Naive thymus-derived CD8-positive, alpha-beta T cell (primary cell): ENCODE data around the gene ZNF598. TPM values are rescaled to one million over a fixed set of nuclear protein-coding genes. Genes with fewer than 3 reads are reported as not detected.

ENCODE experiments used
- ATAC-seq, 2 donors: fragments of 150-1000 bp; cut with Tn5 transposase in 1 of 2; sonication (Bioruptor Pico), chemical (Tn5 transposase) in 1 of 2; 1 replicate in 1 of 2; 2 replicates in 1 of 2; pipeline ENCODE4 v1.10.0; 2021; ENCODE audit warnings: mild to moderate bottlenecking in 2 of 2, moderate library complexity in 2 of 2
- POLR2A ChIA-PET: fragments of 350-600 bp; sonication (Branson Sonifier 250); formaldehyde crosslinking; loops from one replicate; lab custom pipeline; 2021; ENCODE audit warnings: antibody characterized with exemption; lab: Charles Lee
- DNase-seq, 10 donors: peaks; one replicate each; pipeline versions ENCODE4 v3.0.0 to v3.0.0-alpha.2; 2020 to 2022
- H3K27ac Mint-ChIP-seq, 10 donors: one replicate each; pipeline ENCODE4 v1.8.0; 2020 to 2022; ENCODE audit warnings: mild to moderate bottlenecking in 10 of 10, mixed read lengths in 10 of 10, moderate library complexity in 4 of 10, inconsistent platforms in 1 of 10
- H3K27me3 Mint-ChIP-seq, 5 donors: one replicate each; pipeline ENCODE4 v1.8.0; 2021 to 2022; ENCODE audit warnings: mixed read lengths in 5 of 5
- H3K36me3 Mint-ChIP-seq, 3 donors: one replicate each; pipeline ENCODE4 v1.8.0; 2020 to 2022; ENCODE audit warnings: mixed read lengths in 3 of 3, mild to moderate bottlenecking in 2 of 3, inconsistent platforms in 1 of 3
- H3K4me1 Mint-ChIP-seq, 4 donors: one replicate each; pipeline ENCODE4 v1.8.0; 2021 to 2022; ENCODE audit warnings: mixed read lengths in 4 of 4
- H3K4me3 Mint-ChIP-seq, 10 donors: one replicate each; pipeline ENCODE4 v1.8.0; 2020 to 2022; ENCODE audit warnings: mild to moderate bottlenecking in 10 of 10, mixed read lengths in 10 of 10, moderate library complexity in 6 of 10, inconsistent platforms in 1 of 10
- H3K9me3 Mint-ChIP-seq, 9 donors: one replicate each; pipeline ENCODE4 v1.8.0; 2020 to 2022; ENCODE audit warnings: mixed read lengths in 9 of 9, mild to moderate bottlenecking in 3 of 9, inconsistent platforms in 1 of 9, moderate library complexity in 1 of 9
- polyA plus RNA-seq, 3 donors: library from polyadenylated mRNA; unstranded; fragments of 300-500 nt; fragmentation: Illumina TruSeq; gene quantifications; one replicate each; pipeline ENCODE4 v1.2.3, GENCODE V29; 2021
- total RNA-seq, 8 experiments: library from RNA in 2 of 8; stranded (reverse) in 2 of 8; gene quantifications; one replicate each; pipeline ENCODE4 v1.2.3 and lab custom pipeline; 2021 to 2026

Gene ZNF598
- total and polyA plus RNA-seq, 5 experiments from 2014 or later, result 3.4 to 66.2 (median 10.0) TPM

DNA sequence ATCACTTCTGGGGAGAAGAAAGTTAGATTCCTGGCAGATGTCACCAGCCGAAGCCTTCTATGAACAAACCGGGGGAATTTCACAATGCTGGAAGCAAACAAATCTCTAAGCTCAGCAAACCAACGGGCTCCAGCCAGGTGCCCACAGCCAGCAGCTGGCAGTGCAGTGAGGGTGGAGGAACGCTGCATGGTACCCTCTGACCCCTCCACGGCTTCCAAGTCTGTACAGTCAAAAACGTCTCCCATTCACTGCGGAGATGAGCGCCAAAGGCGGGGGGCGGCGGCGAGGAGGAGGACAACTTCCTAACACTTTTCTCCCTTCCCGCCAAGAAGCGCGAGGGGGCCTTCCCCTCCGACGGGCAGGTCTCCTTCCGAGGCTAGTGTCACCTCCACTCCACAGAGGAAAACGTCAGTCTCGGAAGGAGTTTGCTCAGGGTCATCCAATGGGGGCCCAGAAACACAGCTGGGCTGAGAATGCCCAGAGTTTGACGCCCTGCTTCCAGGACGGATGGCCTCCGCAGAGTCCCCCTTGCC is 924 bp downstream of the ZNF598 start:
- H3K27me3 Mint-ChIP-seq, result no peaks in the 10 kb centered on the region
- no peaks in the 10 kb centered on the region for H3K9me3 Mint-ChIP-seq
- ATAC-seq (peak in 1 of 2 donors; percentile 8), DNase-seq (peak in 1 of 10 donors; percentile 26)
- peak overlapping the region; percentile 51 to 93 (median 82) for H3K27ac Mint-ChIP-seq
- H3K4me3 Mint-ChIP-seq, result peak overlapping the region; percentile 74 to 93 (median 88)
- POLR2A ChIA-PET, result interaction anchor here (0.5 to 2.7 kb wide), 13 partner anchors 8 to 530 kb away, joined by 3 to 21 read pairs (median 4); partner anchors contain the start of genes NOXO1, NTHL1, RPS2 and SYNGR3
- H3K4me1 Mint-ChIP-seq, result peaks cover 28 to 52% (median 48%) of the 10 kb centered on the region in 4 donors
- H3K36me3 Mint-ChIP-seq, result no peaks in the 10 kb centered on the region

DNA sequence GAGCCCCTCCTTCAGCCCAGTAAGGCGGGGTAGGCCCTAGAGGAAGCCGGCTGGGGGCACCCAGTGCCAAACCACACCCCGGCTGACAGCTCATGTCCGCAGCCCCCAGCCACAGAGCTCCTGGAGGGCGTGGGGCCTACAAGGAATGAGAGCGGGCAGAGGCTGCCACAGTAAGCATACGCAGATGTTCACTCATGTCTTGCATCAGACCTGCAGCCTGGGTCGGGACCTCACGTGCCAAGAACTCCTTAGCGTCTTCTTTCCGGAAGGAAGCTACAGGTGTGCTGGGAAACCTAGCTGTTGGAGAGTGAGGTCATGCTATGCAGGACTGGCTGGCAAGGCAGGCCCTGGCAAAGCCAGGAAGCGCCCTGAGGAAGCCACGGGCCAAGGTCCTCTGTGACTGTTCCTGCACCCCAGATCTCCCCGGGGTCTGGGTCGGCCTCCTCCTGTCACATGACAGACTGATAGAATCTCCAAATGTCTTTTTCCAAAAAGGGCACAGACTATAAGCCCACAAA is 1.6 kb downstream of the ZNF598 start:
- H3K4me1 Mint-ChIP-seq, result peaks cover 28 to 52% (median 48%) of the 10 kb centered on the region in 4 donors

DNA sequence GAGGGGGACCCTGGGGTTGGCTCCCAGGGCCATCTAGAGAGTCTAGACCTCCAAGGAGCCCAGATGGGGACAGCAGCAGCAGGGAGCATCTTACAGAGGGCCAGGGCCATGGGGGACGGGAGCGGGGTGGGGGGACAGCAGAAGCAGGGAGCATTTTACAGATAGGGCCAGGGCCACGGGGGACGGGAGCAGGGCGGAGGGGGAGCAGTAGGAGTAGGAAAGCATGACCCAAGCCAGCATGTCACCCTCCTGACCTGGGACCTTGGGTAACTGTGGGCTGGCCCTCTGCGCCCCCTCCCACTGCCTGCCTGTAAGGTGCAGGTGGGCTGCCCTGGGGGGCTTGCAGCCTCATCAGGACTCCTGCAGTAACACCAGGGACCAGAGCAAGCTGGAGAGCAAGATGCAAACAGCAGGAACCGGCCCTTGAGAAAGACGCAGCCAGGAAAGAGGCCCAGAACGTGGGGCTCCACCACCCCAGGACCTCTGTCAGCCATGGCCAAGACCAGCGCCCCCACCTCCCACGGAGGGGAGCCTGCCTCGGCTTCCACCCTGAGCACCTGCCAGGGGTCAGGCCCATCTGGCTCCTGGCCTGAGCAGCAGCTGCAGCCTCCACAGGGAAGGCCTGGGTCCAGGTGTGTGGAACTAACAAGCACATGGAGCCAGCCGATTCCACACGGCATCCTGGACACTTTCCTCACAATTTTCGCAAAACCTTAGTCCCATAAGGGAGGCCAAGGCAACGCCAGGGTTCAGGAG is 2.4 kb downstream of the ZNF598 start:
- no peaks in the 10 kb centered on the region for H3K9me3 Mint-ChIP-seq
- no peak for ATAC-seq
- no peaks in the 10 kb centered on the region for H3K27me3 Mint-ChIP-seq
- peaks cover 0 to 3% (median 0%) of the 10 kb centered on the region in 3 donors for H3K36me3 Mint-ChIP-seq
- peak overlapping the region in 9 of 10 donors; percentile 73 to 93 (median 84) for H3K27ac Mint-ChIP-seq
- peaks cover 28 to 55% (median 48%) of the 10 kb centered on the region in 4 donors for H3K4me1 Mint-ChIP-seq
- H3K4me3 Mint-ChIP-seq, result peak overlapping the region; percentile 74 to 93 (median 88)
- POLR2A ChIA-PET, result interaction anchor here (0.5 to 2.7 kb wide), 6 partner anchors 16 to 1773 kb away, joined by 3 to 21 read pairs (median 4); partner anchors contain the start of genes RPS2, SYNGR3 and TBL3
- no peak for DNase-seq

More for the DNA sequence above, 1.6 kb downstream of the ZNF598 start:
- no peak for ATAC-seq
- DNase-seq, result no peak
- peak overlapping the region; percentile 50 to 93 (median 82) for H3K27ac Mint-ChIP-seq
- H3K4me3 Mint-ChIP-seq, result peak overlapping the region; percentile 74 to 93 (median 88)
- H3K27me3 Mint-ChIP-seq, result no peaks in the 10 kb centered on the region
- H3K36me3 Mint-ChIP-seq, result no peaks in the 10 kb centered on the region
- POLR2A ChIA-PET, result interaction anchor here (0.5 to 2.7 kb wide), 10 partner anchors 16 to 531 kb away, joined by 3 to 21 read pairs (median 4); partner anchors contain the start of genes RPS2, SYNGR3 and TRAF7
- no peaks in the 10 kb centered on the region for H3K9me3 Mint-ChIP-seq

DNA sequence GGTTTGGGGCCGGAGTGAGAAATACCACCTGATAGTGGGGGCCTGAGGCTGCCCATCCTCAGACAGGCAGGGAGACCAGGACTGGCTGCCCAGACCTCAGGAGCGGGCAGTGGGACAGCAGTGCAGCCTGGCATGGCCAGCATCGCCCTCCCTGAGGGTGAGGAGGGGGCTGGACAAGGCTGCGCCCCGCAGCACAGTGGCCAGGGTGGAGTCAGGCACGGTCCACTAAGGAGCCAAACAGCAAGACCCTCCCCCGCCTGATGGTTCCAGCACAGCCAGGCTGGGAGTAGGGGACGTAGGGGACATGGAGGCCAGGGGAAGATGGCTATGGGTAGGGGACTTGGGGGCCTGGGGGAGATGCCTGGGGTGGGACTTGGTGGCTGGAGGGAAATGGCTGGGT is 3.3 kb downstream of the ZNF598 start:
- DNase-seq (no peak), ATAC-seq (no peak)
- H3K9me3 Mint-ChIP-seq, result no peaks in the 10 kb centered on the region
- peak overlapping the region in 6 of 10 donors; percentile 28 to 88 (median 83) for H3K27ac Mint-ChIP-seq
- POLR2A ChIA-PET, result no interaction called here
- peak overlapping the region in 6 of 10 donors; percentile 4 to 92 (median 68) for H3K4me3 Mint-ChIP-seq
- H3K36me3 Mint-ChIP-seq, result peaks cover 0 to 10% (median under 1%) of the 10 kb centered on the region in 3 donors
- H3K27me3 Mint-ChIP-seq, result no peaks in the 10 kb centered on the region
- peaks cover 28 to 56% (median 48%) of the 10 kb centered on the region in 4 donors for H3K4me1 Mint-ChIP-seq

DNA sequence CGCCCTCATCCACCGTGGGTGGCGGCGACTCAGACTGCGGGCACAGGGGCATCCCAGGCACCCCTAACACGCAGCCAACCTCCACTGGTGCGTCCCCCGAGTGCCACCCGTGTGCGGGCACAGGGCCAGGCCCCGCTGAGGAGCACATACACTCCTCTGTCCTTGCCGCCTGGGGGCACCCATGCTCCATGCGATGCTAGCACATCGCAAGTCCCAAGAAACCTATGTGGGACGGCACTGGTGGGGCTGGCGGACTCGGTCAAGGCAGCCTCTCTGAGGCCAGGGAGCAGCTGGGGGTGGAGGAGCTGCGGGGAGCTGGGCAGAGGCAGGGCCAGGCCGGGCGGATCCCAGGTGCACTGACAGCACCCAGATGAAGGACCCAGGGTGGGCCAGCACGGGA is 4.0 kb downstream of the ZNF598 start:
- Mint-ChIP-seq H3K27me3 (no peaks in the 10 kb centered on the region), H3K4me1 (peaks cover 28 to 56% (median 48%) of the 10 kb centered on the region in 4 donors), H3K27ac (peak overlapping the region in 1 of 10 donors; percentile 56), H3K36me3 (peaks cover 0 to 16% (median 4%) of the 10 kb centered on the region in 3 donors), H3K9me3 (no peaks in the 10 kb centered on the region), H3K4me3 (peak overlapping the region in 2 of 10 donors; percentile 22 to 78)
- ATAC-seq, result no peak
- DNase-seq, result no peak
- POLR2A ChIA-PET, result interaction anchor here (1.7 to 3.4 kb wide), 2 partner anchors 46 to 150 kb away, joined by 3 to 16 read pairs; partner anchors contain the start of genes NDUFB10 and TRAF7

DNA sequence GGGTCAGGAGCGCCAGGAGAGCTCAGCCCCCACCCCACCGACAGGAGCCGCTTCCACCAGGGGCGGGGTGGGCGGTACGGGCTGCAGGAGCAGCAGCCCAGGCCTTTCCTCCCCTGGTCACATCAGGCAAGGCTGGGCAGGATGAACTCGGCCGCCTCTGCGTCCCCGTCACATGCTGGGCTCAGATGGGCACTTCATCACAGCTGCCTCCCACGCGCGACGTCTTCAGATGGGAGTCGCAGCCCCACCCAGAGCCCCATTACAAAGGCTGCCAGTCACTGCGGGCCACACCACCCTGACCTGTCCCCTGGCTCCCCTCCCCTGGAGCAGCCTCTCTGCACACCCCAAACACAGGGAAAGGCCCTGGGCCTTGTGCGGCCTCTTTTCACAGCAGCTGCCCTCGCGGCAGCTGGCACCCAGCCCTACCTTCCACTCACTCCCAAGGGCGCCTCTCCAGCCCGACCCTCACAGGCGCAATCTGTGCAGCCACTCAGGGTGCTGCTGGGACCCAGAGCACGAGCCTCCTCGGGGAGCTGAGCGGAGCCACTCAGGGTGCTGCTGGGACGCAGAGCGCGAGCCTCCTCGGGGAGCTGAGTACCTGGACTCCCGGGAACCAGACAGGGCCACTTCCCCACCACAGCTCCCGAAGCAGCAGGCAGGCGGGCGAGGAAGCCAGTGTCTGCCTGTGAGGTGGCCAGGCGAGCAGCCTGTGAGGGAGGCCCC is 4.7 kb downstream of the ZNF598 start:
- H3K36me3 Mint-ChIP-seq, result peaks cover 0 to 22% (median 4%) of the 10 kb centered on the region in 3 donors
- H3K27ac Mint-ChIP-seq, result no peak overlapping the region
- H3K4me3 Mint-ChIP-seq, result peak overlapping the region in 1 of 10 donors; percentile 45
- POLR2A ChIA-PET, result interaction anchor here (1.1 to 3.4 kb wide), 4 partner anchors 40 to 150 kb away, joined by 3 to 16 read pairs (median 10); partner anchors contain the start of genes NDUFB10, RPS2 and TRAF7
- peaks cover 25 to 50% (median 43%) of the 10 kb centered on the region in 4 donors for H3K4me1 Mint-ChIP-seq
- DNase-seq (no peak), ATAC-seq (no peak)
- H3K27me3 Mint-ChIP-seq, result no peaks in the 10 kb centered on the region
- no peaks in the 10 kb centered on the region for H3K9me3 Mint-ChIP-seq

DNA sequence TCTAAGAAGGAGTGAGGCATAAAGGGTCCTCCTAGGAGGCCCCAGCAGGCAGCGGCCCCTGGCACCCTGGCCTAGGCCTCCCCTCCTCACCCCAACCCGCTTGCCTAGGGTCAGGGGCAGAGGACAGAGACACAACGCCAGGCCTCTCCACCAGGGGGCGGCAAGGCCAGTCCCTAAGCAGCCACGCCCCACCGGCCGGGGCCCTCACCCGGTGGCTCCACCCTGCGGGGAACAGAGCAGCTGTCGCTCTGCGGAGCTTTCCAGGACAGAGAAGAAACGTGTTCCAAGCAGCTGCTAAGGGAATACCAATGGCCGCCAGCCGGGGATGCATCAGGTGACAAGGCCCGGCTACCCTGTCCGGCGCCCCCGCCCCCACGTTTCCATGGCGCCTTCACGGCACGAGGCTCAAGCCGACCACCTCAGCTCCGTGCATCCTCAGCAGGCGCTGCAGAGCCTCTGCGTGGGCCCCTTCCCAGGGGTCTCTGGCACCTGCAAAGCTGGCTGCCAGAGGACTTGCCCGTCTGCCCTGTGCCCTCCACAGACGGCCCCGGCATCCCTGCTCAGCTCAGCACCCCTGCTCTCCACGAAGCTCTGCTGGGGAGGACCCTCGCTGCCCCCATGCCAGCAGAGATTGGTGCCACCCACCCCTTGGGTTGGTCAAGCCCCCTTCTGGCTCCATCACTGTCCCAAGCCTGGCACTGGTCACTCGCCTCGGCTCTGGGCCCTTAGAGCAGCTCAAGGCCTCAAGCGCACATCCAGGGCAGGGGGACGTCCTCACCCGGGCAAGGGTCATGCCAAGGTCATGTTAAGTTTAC is 5.6 kb downstream of the ZNF598 start:
- Mint-ChIP-seq H3K27ac (no peak overlapping the region), H3K36me3 (peaks cover 0 to 22% (median 4%) of the 10 kb centered on the region in 3 donors), H3K9me3 (no peaks in the 10 kb centered on the region), H3K4me3 (no peak overlapping the region), H3K27me3 (no peaks in the 10 kb centered on the region), H3K4me1 (peaks cover 25 to 50% (median 42%) of the 10 kb centered on the region in 4 donors)
- DNase-seq, result peak; percentile 68 to 89 (median 80)
- POLR2A ChIA-PET, result interaction anchor here (1.1 to 3.4 kb wide), 7 partner anchors 11 to 151 kb away, joined by 3 to 16 read pairs (median 4); partner anchors contain the start of genes NDUFB10, RPS2 and TRAF7
- peak; percentile 90 to 93 for ATAC-seq

DNA sequence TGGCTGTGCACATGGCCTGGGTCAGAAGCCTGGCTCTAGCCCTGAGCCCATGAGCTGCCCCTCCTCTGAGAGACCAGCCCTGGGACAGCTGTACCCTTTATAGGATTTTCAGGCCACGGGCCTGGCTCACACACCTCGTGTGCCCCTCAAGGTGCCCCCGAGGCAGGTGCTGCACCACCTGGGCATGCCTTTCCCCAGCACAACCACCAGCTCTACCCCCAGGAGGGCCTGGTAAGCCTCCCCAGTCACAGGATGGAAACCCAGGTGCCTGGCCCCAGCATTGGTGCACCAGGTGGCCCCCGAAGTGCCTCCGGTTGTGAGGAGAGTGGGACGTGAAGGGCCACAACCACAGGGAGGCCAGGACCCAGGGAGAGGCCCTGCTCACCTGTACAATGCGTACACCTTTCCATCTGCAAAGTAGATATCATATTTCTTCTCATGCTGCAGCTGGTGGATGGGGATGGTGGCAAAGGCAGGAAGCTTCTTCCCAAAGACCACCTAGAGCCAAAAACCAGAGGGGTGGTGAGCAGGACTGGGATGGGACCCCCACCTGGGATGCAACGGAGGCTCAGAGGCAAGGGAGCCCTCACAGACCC is 6.3 kb downstream of the ZNF598 start:
- ATAC-seq, result no peak
- peaks cover 21 to 44% (median 36%) of the 10 kb centered on the region in 4 donors for H3K4me1 Mint-ChIP-seq
- no peaks in the 10 kb centered on the region for H3K9me3 Mint-ChIP-seq
- no peaks in the 10 kb centered on the region for H3K27me3 Mint-ChIP-seq
- POLR2A ChIA-PET, result interaction anchor here (0.8 to 3.4 kb wide), 8 partner anchors 11 to 152 kb away, joined by 3 to 16 read pairs (median 4); partner anchors contain the start of genes RPS2, TBL3 and TRAF7
- H3K27ac Mint-ChIP-seq, result no peak overlapping the region
- DNase-seq, result no peak
- H3K4me3 Mint-ChIP-seq, result no peak overlapping the region
- H3K36me3 Mint-ChIP-seq, result peaks cover 0 to 27% (median 4%) of the 10 kb centered on the region in 3 donors

DNA sequence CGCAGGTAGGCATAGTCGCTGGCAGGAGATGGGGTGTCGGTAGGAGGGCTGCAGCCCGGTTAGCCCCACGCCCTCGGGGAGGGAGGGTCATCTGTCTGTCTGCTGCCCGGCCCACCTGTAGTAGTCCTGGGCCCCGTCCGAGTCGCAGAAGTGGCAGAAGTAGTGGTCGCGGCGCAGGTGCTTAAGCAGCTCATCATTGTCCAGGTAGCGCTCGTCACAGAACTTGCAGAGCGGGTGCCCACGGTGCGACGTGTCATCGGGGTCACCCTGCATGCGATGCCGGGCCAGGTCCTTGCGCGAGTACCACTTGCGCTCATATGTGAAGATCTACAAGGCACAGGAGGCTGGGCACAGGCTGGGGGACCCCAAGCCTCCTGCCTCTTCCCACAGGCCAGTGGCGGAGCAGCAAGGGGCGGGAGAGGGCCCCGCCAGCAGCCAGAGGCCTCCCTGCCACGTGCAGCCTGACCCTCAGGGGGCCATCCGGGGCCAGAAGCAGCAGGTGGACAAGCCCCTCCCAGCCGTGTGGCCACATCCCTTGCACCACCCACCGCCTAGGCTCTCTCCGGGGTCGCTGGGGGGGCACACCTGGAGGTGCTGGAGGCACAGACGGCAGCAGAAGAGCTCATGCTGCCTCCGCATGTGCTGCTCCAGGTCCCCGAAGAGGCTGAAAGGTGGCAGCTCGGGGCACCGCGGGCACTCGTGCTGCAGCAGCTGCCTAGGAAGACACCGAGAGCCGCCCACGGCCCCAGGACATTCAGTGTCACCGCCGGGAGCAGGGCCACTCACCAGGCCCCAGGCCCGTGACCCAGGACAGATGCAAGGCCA is 7.0 kb downstream of the ZNF598 start:
- DNase-seq (no peak), ATAC-seq (no peak)
- H3K9me3 Mint-ChIP-seq, result no peaks in the 10 kb centered on the region
- H3K27ac Mint-ChIP-seq, result no peak overlapping the region
- POLR2A ChIA-PET, result interaction anchor here (0.8 to 3.4 kb wide), 6 partner anchors 9 to 153 kb away, joined by 3 to 16 read pairs (median 5); partner anchors contain the start of genes RPS2, TBL3 and TRAF7
- H3K27me3 Mint-ChIP-seq, result no peaks in the 10 kb centered on the region
- peaks cover 0 to 31% (median 4%) of the 10 kb centered on the region in 3 donors for H3K36me3 Mint-ChIP-seq
- no peak overlapping the region for H3K4me3 Mint-ChIP-seq
- H3K4me1 Mint-ChIP-seq, result peaks cover 15 to 37% (median 29%) of the 10 kb centered on the region in 4 donors
